ENCODE measurements around the gene RND2. TPM values are rescaled to one million over a fixed set of nuclear protein-coding genes. Genes with fewer than 3 reads are reported as not detected.

RND2 gene
- total and polyA plus RNA-seq, 2 of the 13 experiments (the other 11 are each of a cell fraction or from before 2014, with no cell fraction given) = 0.05 to 0.11 TPM

- TF ChIP-seq ZGPAT (CRISPR knock-in tag; IDR thresholded peaks at IDR 0.05) (no peak; the same call in 1 of the 2 replicates), JDP2 (CRISPR knock-in tag; IDR thresholded peaks at IDR 0.05; ENCODE audit: borderline replicate concordance) (no peak; the same call in 1 of the 2 replicates), PAX8 (CRISPR knock-in tag; IDR thresholded peaks at IDR 0.05; ENCODE audit: borderline replicate concordance) (no peak), ZNF264 (CRISPR knock-in tag; IDR thresholded peaks at IDR 0.05) (peak; percentile 31; the same call in 1 of the 2 replicates), ZNF597 (CRISPR knock-in tag; IDR thresholded peaks at IDR 0.05) (no peak), ZNF20 (CRISPR knock-in tag; IDR thresholded peaks at IDR 0.05) (no peak), ZNF225 (CRISPR knock-in tag; IDR thresholded peaks at IDR 0.05) (peak; percentile 73; the same call in 1 of the 2 replicates), ZNF552 (CRISPR knock-in tag; IDR thresholded peaks at IDR 0.05; ENCODE audit: borderline replicate concordance) (no peak), ZNF280B (CRISPR knock-in tag; IDR thresholded peaks at IDR 0.05; ENCODE audit: borderline replicate concordance) (no peak), ZBED4 (CRISPR knock-in tag; IDR thresholded peaks at IDR 0.05; ENCODE audit: borderline replicate concordance) (no peak), GMEB1 (CRISPR knock-in tag; IDR thresholded peaks at IDR 0.05; ENCODE audit: borderline replicate concordance) (peak; percentile 73; the same call in 1 of the 2 replicates), SMAD3 (CRISPR knock-in tag; IDR thresholded peaks at IDR 0.05) (no peak), ZNF260 (CRISPR knock-in tag; IDR thresholded peaks at IDR 0.05; ENCODE audit: borderline replicate concordance, low read depth) (no peak), KLF6 (CRISPR knock-in tag; IDR thresholded peaks at IDR 0.05) (no peak; the same call in 1 of the 2 replicates), NRL (CRISPR knock-in tag; IDR thresholded peaks at IDR 0.05; ENCODE audit: borderline replicate concordance) (peak; percentile 60; the same call in 1 of the 2 replicates), MTA1 (CRISPR knock-in tag; IDR thresholded peaks at IDR 0.05; ENCODE audit: borderline replicate concordance) (peak; percentile 81; the same call in 1 of the 2 replicates), AGO2 (optimal IDR thresholded peaks at IDR 0.05; ENCODE audit: low read depth, low read length) (peak; percentile 80), KLF16 (CRISPR knock-in tag; IDR thresholded peaks at IDR 0.05) (0 out of 4 replicates have a peak, but pooled peaks of 1 of the 2 experiments have one; percentile 31), RORA (CRISPR knock-in tag; IDR thresholded peaks at IDR 0.05) (no peak)
Measured at GRCh38 chr17:42980766-42981397, 44.1 kb upstream of the RND2 start (continued).

Data from HepG2 (cell line).